ENCODE results near the gene C3orf80. TPM values are rescaled to one million over a fixed set of nuclear protein-coding genes. Genes with fewer than 3 reads are reported as not detected.

The C3orf80 gene
- total RNA-seq, 1 donor from 2014 or later = 9.6 TPM

Other genes starting within 250 kb of the C3orf80 start
- 0.74 TPM for gene IL12A, start 236.6 kb upstream of the C3orf80 start, total RNA-seq
- 55.3 TPM for gene IFT80, start 173.8 kb downstream of the C3orf80 start, total RNA-seq
- 32.0 TPM for gene SMC4, start 174.2 kb downstream of the C3orf80 start, total RNA-seq
- 6.6 TPM for gene TRIM59, start 224.4 kb downstream of the C3orf80 start, total RNA-seq